ENCODE results near the gene RAB3IP.
"Not testable (repeated sequence)": the region's sequence is repeated elsewhere in the genome, so short reads cannot be mapped to it uniquely, and the experiment has no call there.

DNA sequence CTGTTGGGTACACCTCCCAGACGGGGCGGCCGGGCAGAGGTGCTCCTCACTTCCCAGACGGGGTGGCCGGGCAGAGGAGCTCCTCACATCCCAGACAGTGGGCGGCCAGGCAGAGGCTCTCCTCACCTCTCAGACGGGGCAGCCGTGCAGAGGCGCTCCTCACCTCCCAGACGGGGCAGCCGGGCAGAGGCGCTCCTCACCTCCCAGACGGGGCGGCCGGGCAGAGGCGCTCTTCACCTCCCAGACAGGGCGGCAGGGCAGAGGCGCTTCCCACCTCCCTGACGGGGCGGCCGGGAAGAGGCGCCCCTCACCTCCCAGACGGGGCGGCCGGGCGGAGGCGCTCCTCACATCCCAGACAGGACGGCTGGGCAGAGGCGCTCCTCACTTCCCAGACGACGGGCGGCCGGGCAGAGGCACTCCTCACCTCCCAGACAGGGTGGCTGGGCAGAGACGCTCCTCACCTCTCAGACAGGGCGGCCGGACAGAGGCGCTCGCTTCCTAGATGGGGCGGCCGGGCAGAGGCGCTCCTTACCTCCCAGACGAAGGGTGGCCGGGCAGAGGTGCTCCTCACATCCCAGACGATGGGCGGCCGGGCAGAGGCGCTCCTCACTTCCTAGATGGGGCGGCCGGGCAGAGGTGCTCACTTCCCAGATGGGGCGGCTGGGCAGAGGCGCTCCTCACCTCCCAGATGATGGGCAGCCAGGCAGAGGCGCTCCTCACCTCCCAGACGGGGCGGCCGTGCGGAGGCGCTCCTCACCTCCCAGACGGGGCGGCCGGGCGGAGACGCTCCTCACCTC is 68.6 kb downstream of the RAB3IP start:
- not testable (repeated sequence) for TF ChIP-seq CTCF, POLR2AphosphoS5, POLR2A (IDR thresholded peaks at IDR 0.05)
